Measurements from ENCODE around the gene THAP12.

THAP12 gene

GRCh38 chr11:76394411-76394810 is 13.5 kb upstream of the THAP12 start:
- no peak overlapping the region for H3K4me3 ChIP-seq (ENCODE audit: low read depth, low read length)
- DNase-seq (ENCODE audit: low read depth), result no peak
- no peak for TF ChIP-seq CTCF (IDR thresholded peaks at IDR 0.05; ENCODE audit: low read depth, low read length, missing control alignments)

- TF ChIP-seq CTCF (IDR thresholded peaks at IDR 0.05; ENCODE audit: low read depth, low read length, missing control alignments), result no peak
- no peak overlapping the region for H3K4me3 ChIP-seq (ENCODE audit: low read depth, low read length)
- no peak for DNase-seq (ENCODE audit: low read depth)
Observed at GRCh38 chr11:76392870-76393269, 11.9 kb upstream of the THAP12 start.

- no peak for TF ChIP-seq CTCF (IDR thresholded peaks at IDR 0.05; ENCODE audit: low read depth, low read length, missing control alignments)
- no peak overlapping the region for H3K4me3 ChIP-seq (ENCODE audit: low read depth, low read length)
- DNase-seq (ENCODE audit: low read depth), result no peak
Observed at GRCh38 chr11:76391811-76392475, 11.0 kb upstream of the THAP12 start.

- H3K4me3 ChIP-seq (ENCODE audit: low read depth, low read length), result no peak overlapping the region
- DNase-seq (ENCODE audit: low read depth), result no peak
- no peak for TF ChIP-seq CTCF (IDR thresholded peaks at IDR 0.05; ENCODE audit: low read depth, low read length, missing control alignments)
Observed at GRCh38 chr11:76391021-76391420, 10.1 kb upstream of the THAP12 start.

- TF ChIP-seq CTCF (IDR thresholded peaks at IDR 0.05; ENCODE audit: low read depth, low read length, missing control alignments), result no peak
- DNase-seq (ENCODE audit: low read depth), result no peak
- no peak overlapping the region for H3K4me3 ChIP-seq (ENCODE audit: low read depth, low read length)
Observed at GRCh38 chr11:76388408-76388807, 7.5 kb upstream of the THAP12 start.

GRCh38 chr11:76385903-76386302 is 5.0 kb upstream of the THAP12 start:
- no peak for TF ChIP-seq CTCF (IDR thresholded peaks at IDR 0.05; ENCODE audit: low read depth, low read length, missing control alignments)
- no peak overlapping the region for H3K4me3 ChIP-seq (ENCODE audit: low read depth, low read length)
- DNase-seq (ENCODE audit: low read depth), result no peak

GRCh38 chr11:76382209-76382608 is 1.3 kb upstream of the THAP12 start:
- DNase-seq (ENCODE audit: low read depth), result no peak
- no peak overlapping the region for H3K4me3 ChIP-seq (ENCODE audit: low read depth, low read length)
- TF ChIP-seq CTCF (IDR thresholded peaks at IDR 0.05; ENCODE audit: low read depth, low read length, missing control alignments), result no peak

All from GM12864 (cell line).